ENCODE data around the gene HMGCS1. TPM values are rescaled to one million over a fixed set of nuclear protein-coding genes. Genes with fewer than 3 reads are reported as not detected.
"Not testable (repeated sequence)": the region's sequence is repeated elsewhere in the genome, so short reads cannot be mapped to it uniquely, and the experiment has no call there.

The HMGCS1 gene
- total RNA-seq, 1 donor from 2014 or later, result 64.3 TPM

DNA sequence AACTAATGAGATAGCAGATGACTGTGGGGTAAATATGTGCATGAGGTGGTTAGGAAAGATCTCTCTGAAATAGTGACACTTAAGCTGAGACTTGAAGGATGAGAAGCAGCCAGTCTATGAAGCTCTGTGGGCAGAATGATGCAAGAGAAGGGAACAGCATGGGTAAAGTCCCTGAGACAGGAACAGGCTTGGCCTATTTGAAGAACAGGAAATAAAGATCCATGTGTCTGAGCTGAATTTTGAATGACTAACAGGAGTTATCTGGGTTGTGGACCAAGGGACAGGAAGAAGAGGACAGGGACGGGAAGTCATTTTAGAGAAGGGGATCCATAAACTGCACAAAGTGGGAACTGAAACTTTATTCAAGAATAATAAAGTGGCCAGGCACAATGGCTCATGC lies 25.6 kb upstream of the HMGCS1 start:
- Histone ChIP-seq H3K27me3 (ENCODE audit: control insufficient read depth, insufficient read depth, low read length) (no peaks in the 10 kb centered on the region), H3K36me3 (ENCODE audit: control insufficient read depth, insufficient read depth, low read length) (no peaks in the 10 kb centered on the region), H3K4me3 (ENCODE audit: low read depth, low read length) (no peak overlapping the region)
- no peak for DNase-seq (ENCODE audit: low read depth)
- no peak for TF ChIP-seq CTCF (IDR thresholded peaks at IDR 0.05; ENCODE audit: insufficient read depth, low read length, poor library complexity, severe bottlenecking)

- no peak for TF ChIP-seq CTCF (IDR thresholded peaks at IDR 0.05; ENCODE audit: insufficient read depth, low read length, poor library complexity, severe bottlenecking)
- DNase-seq (ENCODE audit: low read depth), result no peak
- no peak overlapping the region for H3K4me3 ChIP-seq (ENCODE audit: low read depth, low read length)
- no peaks in the 10 kb centered on the region for H3K27me3 ChIP-seq (ENCODE audit: control insufficient read depth, insufficient read depth, low read length)
- no peaks in the 10 kb centered on the region for H3K36me3 ChIP-seq (ENCODE audit: control insufficient read depth, insufficient read depth, low read length)
Observed at GRCh38 chr5:43336159-43336558, 22.9 kb upstream of the HMGCS1 start.

DNA sequence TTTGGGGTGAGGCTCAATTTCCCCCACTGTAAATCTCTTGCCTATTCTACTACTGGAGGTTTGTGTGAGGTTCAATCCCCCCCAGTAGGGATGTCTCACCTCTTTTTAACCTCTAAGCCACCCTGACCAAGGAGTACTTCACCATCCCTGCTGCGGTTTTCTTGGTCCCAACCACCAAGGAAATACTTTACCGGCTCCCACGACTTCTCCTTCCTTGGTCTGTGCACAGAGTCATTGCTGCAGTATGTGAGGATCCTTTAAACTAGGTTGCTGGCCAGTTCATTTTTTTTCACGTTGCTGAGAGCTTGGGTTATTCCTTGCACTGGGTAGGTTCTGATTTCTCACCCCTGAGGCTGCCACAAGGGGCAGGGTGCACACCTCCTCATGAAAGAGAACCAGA lies 22.5 kb upstream of the HMGCS1 start:
- no peaks in the 10 kb centered on the region for H3K36me3 ChIP-seq (ENCODE audit: control insufficient read depth, insufficient read depth, low read length)
- no peak for DNase-seq (ENCODE audit: low read depth)
- TF ChIP-seq CTCF (IDR thresholded peaks at IDR 0.05; ENCODE audit: insufficient read depth, low read length, poor library complexity, severe bottlenecking), result no peak
- no peak overlapping the region for H3K4me3 ChIP-seq (ENCODE audit: low read depth, low read length)
- no peaks in the 10 kb centered on the region for H3K27me3 ChIP-seq (ENCODE audit: control insufficient read depth, insufficient read depth, low read length)

- Histone ChIP-seq H3K36me3 (ENCODE audit: control insufficient read depth, insufficient read depth, low read length) (no peaks in the 10 kb centered on the region), H3K27me3 (ENCODE audit: control insufficient read depth, insufficient read depth, low read length) (no peaks in the 10 kb centered on the region), H3K4me3 (ENCODE audit: low read depth, low read length) (no peak overlapping the region)
- no peak for TF ChIP-seq CTCF (IDR thresholded peaks at IDR 0.05; ENCODE audit: insufficient read depth, low read length, poor library complexity, severe bottlenecking)
- no peak for DNase-seq (ENCODE audit: low read depth)
Observed at GRCh38 chr5:43332401-43332800, 19.2 kb upstream of the HMGCS1 start.

DNA sequence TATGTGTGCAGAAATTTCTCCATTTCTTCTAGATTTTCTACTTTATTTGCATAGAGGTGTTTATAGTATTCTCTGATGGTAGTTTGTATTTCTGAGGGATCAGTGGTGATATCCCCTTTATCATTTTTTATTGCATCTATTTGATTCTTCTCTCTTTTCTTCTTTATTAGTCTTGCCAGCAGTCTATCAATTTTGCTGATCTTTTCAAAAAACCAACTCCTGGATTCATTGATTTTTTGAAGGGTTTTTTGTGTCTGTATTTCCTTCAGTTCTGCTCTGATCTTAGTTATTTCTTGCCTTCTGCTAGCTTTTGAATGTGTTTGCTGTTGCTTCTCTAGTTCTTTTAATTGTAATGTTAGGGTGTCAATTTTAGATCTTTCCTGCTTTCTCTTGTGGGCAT lies 12.4 kb upstream of the HMGCS1 start:
- H3K27me3 ChIP-seq (ENCODE audit: control insufficient read depth, insufficient read depth, low read length); H3K4me3 ChIP-seq (ENCODE audit: low read depth, low read length); DNase-seq (ENCODE audit: low read depth); H3K36me3 ChIP-seq (ENCODE audit: control insufficient read depth, insufficient read depth, low read length): not testable (repeated sequence)

GRCh38 chr5:43323488-43323887 lies 10.3 kb upstream of the HMGCS1 start:
- not testable (repeated sequence) for H3K36me3 ChIP-seq (ENCODE audit: control insufficient read depth, insufficient read depth, low read length); DNase-seq (ENCODE audit: low read depth); H3K27me3 ChIP-seq (ENCODE audit: control insufficient read depth, insufficient read depth, low read length); H3K4me3 ChIP-seq (ENCODE audit: low read depth, low read length)

GRCh38 chr5:43320846-43321245 lies 7.6 kb upstream of the HMGCS1 start:
- Histone ChIP-seq H3K27me3 (ENCODE audit: control insufficient read depth, insufficient read depth, low read length) (no peaks in the 10 kb centered on the region), H3K4me3 (ENCODE audit: low read depth, low read length) (no peak overlapping the region), H3K36me3 (ENCODE audit: control insufficient read depth, insufficient read depth, low read length) (no peaks in the 10 kb centered on the region)
- TF ChIP-seq CTCF (IDR thresholded peaks at IDR 0.05; ENCODE audit: insufficient read depth, low read length, poor library complexity, severe bottlenecking), result no peak
- no peak for DNase-seq (ENCODE audit: low read depth)

Measured in kidney epithelial cell (primary cell).